ENCODE results near the gene GNB1.
"Not testable (repeated sequence)": the region's sequence is repeated elsewhere in the genome, so short reads cannot be mapped to it uniquely, and the experiment has no call there.

Gene GNB1

DNA sequence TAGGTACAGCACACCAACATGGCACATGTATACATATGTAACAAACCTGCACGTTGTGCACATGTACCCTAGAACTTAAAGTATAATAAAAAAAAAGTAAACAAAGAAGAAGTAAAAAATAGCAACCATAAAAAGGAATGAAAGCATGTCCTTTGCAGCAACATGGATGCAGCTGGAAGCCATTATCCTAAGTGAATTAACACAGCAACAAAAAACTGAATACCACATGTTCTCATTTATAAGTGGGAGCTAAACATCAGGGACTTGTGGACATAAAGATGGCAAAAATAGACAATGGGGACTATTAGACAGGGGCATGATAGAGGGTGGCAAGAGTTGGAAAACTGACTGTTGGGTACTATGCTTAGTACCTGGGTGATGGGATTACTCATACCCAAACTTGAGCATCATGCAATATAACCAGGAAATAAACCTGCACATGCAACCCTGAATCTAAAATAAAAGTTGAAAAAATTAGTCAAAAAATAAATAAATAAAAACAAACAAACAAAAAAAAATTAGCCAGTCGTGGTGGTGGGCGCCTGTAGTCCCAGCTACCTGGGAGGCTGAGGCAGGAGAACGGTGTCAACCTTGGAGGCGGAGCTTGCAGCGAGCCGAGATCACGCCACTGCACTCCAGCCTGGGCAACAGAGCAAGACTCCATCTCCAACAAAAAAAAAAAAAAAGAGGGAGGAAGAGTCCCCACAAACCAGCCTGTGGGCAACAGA, 30.8 kb downstream of the GNB1 start:
- not testable (repeated sequence) for DNase-seq (ENCODE audit: low read depth, low spot score)

DNA sequence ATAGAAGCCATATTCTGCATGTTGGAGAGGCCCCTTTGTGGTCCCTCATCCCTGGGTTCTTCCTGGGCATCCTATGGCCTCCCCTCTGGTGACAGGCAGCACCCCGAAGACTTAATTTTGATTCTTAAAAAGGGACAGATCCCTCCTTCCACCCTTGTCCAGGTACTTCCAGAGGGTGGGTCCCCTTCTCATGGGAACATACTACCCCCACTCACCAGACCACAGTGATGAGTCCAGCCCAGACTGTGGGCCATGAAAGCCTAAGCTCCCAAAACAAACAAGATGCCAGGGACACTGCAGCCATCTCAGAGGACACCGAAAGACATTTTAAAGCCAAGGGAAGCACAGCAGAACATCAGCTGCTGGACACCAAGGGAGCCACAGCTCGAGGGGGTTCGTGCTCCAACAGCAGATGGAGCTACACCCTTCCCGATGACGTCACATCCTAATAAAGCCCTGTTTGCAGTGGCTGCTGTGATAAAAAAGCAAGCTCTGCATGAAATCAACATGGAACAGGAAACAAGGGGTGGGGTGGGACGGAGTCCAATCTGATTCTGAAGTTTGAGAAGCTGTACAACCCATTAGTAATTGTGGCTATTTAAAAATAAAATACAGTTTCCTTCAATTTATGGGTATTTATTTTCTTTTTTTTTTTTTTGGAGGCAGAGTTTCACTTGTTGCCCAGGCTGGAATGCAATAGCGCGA, 32.4 kb downstream of the GNB1 start:
- no peak for DNase-seq (ENCODE audit: low read depth, low spot score)

DNA sequence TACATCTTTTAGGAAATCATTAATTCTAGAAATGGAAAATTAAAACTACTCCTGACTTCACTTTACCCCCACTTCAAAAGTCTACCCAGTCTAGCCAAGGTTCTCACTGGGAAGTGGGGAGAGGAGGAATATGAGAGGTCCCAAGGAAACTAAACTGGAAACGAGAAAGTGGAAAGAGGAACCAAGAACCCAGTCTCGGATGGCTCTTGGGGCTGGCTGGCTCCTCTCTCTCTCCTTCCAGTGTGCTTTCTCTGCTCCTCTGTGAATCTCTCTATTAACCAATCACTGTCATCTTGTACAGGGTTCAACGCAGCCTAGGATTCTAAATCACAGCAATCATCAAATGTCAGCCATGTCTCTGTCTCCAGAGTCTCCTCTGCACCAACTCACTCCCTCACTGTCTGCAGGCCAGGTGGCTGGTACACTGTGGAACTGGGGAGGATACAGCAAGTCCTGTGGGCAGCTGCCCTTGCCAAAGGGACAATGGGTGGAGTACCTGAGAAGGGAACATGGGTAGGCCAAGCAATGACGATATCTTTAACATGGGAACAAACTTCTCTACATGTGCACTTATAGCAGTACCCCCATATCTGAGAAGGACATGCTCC, 33.7 kb downstream of the GNB1 start:
- DNase-seq (ENCODE audit: low read depth, low spot score): no peak

DNA sequence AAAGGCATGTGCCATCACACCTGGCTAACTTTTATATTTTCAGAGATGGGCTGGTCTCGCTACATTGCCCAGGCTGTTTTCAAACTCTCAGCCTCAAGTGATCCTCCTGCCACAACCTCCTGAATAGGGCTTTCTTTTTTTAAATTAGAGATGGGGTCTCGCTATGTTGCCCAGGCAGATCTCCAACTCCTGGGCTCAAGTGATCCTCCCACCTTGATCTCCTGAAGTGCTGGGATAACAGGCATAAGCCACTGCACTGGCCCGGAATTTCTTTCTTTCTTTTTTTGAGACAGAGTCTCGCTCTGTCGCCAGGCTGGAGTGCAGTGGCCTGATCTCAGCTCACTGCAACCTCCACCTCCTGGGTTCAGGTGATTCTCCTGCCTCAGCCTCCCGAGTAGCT, 34.7 kb downstream of the GNB1 start:
- DNase-seq (ENCODE audit: low read depth, low spot score): not testable (repeated sequence)

DNA sequence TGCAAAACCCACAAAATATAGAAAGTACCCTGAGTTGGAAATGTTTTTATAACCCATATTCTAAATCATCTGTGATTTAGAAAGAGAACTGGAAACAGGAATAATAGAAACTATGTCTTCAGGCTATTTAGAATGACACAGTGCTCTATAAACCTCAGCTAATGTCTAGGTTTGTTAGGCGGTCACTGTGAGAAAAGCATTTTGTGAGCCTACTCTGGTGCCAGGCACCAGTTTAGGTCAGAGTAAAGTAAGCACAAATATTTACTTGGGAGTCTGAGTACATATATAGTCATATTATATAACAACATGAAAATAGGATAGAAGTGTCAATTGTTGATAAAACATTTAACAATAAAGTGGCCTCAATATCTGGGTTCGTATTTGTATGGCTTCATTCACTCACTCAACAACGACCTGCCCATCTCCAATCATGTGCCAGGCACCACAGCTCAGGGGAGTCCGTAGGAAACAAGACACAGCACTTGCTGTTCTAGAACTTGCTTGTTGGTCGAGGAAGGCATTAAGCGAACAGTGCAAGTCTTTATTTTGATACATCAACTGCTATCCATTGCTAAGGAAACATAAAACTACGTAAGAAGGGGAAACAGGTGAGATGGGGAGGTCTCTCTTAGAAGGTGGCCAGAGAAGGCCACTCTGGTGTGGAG, 37.2 kb downstream of the GNB1 start:
- DNase-seq (ENCODE audit: low read depth, low spot score): no peak

DNA sequence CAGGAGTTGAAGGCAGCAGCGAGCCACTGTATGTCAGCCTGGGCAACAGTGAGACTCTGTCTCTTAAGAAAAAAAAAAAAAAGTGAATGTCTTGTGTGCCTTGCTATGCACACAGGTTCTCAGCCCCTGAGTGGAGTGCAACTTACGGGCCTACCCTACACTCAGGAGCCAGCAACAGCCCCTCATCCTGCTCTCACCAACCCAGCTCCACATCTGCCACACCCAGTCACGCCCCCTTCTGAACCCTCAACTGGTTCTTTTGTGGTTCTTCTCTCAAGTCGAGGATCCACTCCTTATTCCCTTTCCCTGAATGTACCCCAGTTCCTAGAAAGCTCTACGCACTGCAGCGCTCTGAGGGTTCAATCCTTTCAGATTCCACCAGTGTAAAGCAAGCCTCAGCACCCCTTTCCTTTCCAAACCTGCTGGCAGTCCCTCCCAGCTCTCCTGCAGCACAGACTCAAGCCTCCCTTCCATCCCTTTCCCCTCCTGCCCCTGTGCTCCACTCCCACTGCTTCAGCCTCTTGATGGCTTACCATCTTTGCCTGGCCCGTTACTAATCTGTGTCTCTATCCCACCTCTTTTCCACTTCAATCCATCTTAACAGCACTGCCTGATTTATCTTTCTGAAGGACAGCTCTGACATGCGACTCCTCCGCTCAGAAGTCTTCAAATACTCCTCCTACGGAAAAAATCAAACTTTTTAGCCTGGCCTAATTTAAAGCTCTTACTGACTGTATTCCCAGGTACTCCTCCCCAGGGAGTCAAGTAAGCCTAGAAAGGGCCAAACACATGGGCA, 38.1 kb downstream of the GNB1 start:
- no peak for DNase-seq (ENCODE audit: low read depth, low spot score)

DNA sequence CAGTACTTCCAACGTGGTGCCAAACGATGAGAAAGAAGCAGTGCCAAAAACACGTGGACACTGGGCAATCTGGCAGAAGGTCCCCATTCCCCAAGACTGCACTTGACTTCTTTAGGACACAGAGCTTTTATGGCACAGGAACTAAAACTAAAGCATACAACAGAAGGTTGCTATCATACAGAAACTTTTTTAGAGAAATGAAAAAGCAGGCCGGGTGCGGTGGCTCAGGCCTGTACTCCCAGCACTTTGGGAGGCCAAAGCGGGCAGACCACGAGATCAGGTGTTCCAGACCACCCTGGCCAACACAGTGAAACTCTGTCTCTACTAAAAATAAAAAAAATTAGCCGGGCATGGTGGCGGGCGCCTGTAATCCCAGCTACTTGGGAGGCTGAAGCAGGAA, 43.0 kb downstream of the GNB1 start:
- DNase-seq (ENCODE audit: low read depth, low spot score): no peak

DNA sequence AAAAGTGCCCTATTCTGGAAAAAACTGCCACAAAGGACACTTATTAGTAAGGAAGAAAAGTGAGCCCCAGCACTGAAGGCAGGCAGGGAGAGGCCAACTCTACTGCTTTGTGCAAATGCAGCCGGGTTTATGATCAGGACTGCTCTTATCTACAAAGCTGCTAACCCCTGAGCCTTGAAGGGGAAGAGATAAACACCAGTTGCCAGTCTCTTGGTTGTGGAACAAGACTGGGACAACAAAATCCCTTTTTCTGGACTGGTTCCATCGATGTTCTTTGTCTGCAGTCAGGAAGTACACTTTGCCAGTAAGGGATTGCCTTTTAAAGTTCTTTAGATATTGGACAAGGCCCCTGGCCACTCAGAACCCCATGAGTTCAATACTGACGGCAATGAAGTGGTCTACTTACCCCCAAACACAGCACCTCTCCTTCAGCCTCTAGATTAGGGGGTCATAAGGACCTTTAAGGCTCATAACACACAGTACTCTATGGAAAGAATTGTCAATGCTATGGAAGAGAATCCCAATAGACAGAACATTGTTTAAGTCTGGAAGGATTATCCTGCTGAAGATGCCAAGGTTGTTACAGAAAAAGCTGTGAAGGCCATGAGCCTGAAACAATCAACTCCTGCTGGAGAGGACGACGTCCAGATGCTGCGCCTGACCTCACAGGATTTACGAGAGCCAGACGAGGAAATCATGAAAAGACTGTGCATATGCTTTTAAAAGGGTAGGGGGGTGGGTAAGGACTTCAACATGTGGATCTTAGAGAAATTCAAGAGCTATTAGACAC, 43.6 kb downstream of the GNB1 start:
- DNase-seq (ENCODE audit: low read depth, low spot score): no peak

DNA sequence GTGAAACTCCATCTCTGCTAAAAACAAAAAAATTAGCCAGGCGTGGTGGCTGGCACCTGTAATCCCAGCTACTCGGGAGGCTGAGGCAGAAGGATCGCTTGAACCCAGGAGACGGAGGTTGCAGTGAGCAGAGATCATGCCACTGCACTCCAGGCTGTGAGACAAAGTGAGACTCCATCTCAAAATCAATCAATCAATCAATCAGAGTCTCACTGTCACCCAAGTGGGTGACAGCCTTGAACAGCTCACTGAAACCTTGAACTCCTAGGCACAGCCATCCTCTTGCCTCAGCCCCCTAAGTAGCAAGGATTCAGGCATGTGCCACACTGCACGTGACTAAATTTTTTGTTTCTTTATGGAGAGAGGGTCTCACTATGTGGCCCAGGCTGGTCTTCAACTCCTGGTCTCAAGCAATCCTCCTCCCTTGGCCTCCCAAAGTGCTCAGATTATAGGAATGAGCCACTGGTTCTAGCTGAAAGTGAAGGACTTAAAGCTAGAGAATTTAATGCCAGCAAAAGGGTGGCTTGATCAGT, 44.4 kb downstream of the GNB1 start:
- no peak for DNase-seq (ENCODE audit: low read depth, low spot score)

DNA sequence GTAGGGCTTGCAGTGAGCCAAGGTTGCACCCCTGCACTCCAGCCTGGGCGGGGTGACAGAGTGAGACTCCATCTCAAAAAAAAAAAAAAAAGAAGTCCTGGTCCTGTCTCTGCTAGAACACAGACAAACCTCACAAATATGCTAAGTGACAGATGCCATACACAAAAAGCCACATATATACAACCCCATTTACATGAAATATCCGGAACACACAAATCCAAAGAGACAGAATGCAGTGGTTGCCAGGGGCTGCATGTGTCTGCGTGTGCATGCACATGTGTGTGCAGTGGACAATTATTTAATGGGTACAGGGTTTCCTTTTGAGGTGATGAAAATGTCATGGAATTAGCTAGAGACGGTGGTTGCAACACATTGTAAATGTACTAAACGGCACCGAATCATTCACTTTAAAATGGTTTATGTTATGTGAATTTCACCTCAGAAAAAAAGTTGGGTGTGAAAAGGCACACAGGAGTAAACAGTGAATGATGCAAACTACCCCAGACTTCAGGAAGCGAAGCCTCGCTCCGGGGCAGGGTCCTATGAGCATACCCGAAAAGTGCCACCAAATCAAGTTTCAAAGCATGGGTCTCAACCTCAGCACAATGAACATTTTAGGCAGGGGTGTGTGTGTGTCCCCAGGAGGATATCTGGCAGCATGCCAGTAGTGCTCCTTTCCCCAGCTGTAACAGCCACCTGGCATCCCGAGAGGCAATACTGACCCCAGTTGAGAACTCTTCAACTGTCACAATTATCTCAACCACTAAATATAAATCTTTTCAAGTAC, 48.3 kb downstream of the GNB1 start:
- no peak for DNase-seq (ENCODE audit: low read depth, low spot score)

DNA sequence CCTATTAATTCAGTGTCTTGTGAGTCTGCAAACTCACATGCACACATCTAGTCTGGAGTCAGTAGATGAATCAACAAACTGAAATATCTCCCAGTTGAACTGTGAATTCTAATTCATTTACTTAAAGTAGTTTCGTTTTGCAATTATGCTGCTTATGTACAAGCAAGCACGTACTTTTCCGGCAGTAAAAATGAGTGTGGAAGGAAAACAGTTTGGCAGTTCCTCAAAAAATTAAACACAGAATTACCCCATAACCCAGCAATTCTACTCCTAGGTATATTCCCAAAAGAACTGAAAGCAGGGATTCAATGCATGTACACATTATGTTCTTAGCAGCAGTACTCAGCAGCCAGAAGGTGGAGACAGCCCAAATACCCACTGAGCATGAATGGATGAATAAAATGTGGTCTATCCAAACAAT, 49.3 kb downstream of the GNB1 start:
- no peak for DNase-seq (ENCODE audit: low read depth, low spot score)

DNA sequence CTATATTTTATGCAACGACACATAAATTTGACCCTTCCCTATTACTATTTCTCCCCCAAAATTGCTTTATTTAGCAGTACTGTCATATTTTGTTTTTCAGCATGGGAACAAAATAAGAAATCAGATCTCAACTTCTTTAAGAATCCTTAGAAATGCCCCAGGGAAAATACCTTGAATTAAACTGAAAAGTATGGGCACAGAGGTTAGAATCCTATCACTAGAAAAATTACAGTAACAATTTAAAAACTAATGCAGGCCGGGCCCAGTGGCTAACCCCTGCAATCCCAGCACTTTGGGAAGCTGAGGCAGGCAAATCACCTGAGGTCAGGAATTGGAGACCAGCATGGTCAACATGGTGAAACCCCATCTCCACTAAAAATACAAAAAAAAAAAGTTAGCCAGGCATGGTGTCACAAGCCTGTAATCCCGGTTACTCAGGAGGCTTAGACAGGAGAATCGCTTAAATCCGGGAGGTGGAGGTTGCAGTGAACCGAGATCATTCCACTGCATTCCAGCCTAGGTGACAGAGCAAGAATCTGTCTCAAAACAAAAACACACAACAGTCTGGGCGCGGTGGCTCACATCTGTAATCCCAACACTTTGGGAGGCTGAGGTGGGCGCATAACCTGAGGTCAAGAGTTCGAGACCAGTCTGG, 51.4 kb downstream of the GNB1 start:
- DNase-seq (ENCODE audit: low read depth, low spot score): no peak

DNA sequence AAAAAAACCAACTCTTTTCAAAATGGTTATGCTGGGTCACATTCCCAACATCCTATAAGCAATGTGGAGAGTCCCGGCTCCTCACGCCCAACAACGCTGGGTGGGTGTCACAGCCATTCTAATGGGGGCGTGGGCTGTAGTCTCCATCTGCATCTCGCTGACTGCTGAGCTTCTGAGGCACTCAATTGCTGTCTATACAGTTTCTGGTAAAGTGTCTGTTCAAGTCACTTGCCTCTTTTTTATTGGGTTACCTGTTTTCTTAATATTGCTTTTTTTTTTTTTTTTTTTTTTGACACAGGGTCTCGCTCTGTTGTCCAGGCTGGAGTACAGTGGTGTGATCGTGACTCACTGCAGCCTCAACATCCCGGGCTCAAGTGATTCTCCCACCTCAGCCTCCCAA, 54.8 kb downstream of the GNB1 start:
- no peak for DNase-seq (ENCODE audit: low read depth, low spot score)

DNA sequence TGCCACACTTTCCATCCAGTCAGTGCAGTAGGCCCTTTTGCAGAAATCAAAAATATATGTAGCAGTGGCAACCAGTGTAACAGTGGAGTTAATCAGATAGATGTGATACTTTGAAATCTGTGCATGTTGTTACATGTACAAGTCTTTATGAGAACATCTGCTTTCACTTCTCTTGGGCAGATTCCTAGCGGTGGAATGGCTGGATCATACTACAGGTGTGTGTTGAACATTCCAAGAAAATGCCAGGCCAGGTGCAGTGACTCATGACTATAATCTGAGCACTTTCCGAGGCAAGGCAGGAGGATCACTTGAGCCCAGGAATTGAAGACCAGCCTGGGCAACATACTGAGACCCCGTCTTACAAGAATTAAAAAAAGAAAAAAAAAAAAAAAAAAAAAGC, 55.3 kb downstream of the GNB1 start:
- no peak for DNase-seq (ENCODE audit: low read depth, low spot score)

DNA sequence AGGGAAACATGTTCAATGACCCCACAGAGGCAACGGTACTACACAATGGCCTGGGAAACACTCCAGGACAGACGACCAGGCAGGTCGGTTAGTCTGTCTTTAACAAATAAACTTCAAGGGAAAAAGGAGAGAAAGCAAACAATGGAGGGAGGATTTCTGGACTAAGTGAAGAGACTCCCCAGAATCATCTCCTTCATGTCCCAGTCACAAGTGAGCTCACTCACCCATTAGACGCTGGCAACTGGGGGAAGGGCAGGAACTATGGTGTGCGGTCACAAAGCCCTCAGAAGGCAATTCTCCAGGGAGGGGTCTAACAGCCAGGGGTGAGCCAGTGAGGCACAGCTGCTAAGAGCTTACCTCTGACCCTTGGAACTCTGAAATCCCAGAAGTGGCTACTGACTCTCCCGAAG, 57.0 kb downstream of the GNB1 start:
- no peak for DNase-seq (ENCODE audit: low read depth, low spot score)

DNA sequence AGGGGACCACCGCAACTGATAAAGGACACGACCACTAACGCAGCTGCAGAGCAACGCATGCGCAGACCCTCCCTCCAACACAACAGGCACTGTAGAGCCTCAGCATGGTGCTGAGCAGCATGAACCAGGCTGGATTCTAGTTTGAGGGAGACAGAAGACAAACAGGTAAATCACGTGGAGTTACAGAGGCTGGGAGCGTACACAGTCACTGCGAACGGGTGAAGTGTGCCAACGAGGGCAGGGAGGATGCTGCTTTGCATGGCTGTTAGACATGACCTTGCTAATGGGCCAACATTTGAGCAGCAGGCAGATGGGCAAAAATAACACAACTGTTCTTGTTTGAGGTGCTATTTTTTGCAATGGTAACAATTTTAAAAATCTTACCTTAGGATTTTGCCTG, 57.4 kb downstream of the GNB1 start:
- DNase-seq (ENCODE audit: low read depth, low spot score): no peak

DNA sequence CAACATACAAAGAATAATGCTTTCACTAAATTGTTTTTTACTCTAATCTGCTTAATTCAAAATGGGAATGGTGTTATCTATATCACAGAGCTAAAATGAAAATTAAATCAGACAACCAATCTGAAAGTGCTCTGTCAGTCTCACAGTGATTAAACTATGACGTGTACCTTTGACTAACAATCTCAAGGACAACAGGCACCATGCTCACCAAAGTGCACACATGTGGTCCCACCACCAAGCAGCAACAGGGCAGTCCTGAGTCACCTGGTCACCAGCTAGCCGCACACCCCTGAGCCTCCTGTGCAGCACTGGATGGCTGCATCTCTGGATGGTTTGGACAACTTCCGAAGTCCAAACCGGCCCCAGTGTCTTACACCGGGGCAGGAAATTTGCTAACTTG, 58.1 kb downstream of the GNB1 start:
- no peak for DNase-seq (ENCODE audit: low read depth, low spot score)

DNA sequence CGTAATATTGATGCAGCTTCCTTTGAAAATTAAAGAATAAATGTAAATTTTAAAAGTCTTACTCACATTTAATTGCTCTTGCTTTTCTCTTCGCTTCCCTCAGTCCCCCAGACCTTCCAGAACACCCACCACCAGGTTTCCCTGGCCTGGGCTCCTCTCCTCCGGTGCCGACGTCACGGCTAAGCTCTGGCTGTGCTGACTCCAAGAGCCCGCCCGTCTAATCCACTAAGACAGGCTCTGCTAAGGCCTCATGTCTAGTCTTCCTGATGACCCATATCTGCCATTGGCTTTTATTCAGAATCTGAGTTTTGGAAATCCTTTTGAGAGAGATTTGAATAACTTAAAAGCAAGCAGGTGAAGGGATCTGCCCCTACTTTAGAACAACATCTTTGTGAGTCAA, 58.7 kb downstream of the GNB1 start:
- no peak for DNase-seq (ENCODE audit: low read depth, low spot score)

All from iPS DF 19.7 (cell line).